ENCODE results near the gene GNAL.

- TF ChIP-seq POLR2A (IDR thresholded peaks at IDR 0.05), result no peak
- no peak for TF ChIP-seq CTCF (IDR thresholded peaks at IDR 0.05)
- no peak for TF ChIP-seq EP300 (IDR thresholded peaks at IDR 0.05)
Measured at GRCh38 chr18:11901826-11902438, 212.9 kb downstream of the GNAL start.
